H9 (cell line): Measurements from ENCODE around the gene DNMT3L. TPM values are rescaled to one million over a fixed set of nuclear protein-coding genes. Genes with fewer than 3 reads are reported as not detected.

Source experiments
- DNase-seq: peaks from one replicate; pipeline ENCODE4 v3.0.0-alpha.2; 2017
- H2AFZ ChIP-seq: one replicate; pipeline ENCODE4 v1.6.1; 2013; ENCODE audit warnings: mild to moderate bottlenecking, low read length, control low read depth, moderate library complexity
- H2AK5ac ChIP-seq: 2 replicates; pipeline ENCODE4 v1.6.1; 2013; ENCODE audit warnings: low read length, control low read depth, mixed read lengths; ENCODE audit not compliant: insufficient read length
- H2BK120ac ChIP-seq: one replicate; pipeline ENCODE4 v1.6.1; 2013; ENCODE audit warnings: low read depth, mild to moderate bottlenecking, low read length, control low read depth, inconsistent platforms; ENCODE audit not compliant: poor library complexity, severe bottlenecking
- H2BK12ac ChIP-seq: 2 replicates; pipeline ENCODE4 v1.6.1; 2013; ENCODE audit warnings: low read length, control low read depth, mixed read lengths, low read depth; ENCODE audit not compliant: insufficient read length
- H2BK15ac ChIP-seq: 2 replicates; pipeline ENCODE4 v1.6.1; 2013; ENCODE audit warnings: low read depth, low read length, control low read depth
- H2BK20ac ChIP-seq: one replicate; pipeline ENCODE4 v1.6.1; 2013; ENCODE audit warnings: low read depth, mild to moderate bottlenecking, low read length, control low read depth, inconsistent platforms; ENCODE audit not compliant: poor library complexity, severe bottlenecking
- H2BK5ac ChIP-seq: 2 replicates; pipeline ENCODE4 v1.6.1; 2013; ENCODE audit warnings: low read length, control low read depth, mixed read lengths; ENCODE audit not compliant: insufficient read length
- H3K14ac ChIP-seq: 2 replicates; pipeline ENCODE4 v1.6.1; 2013; ENCODE audit warnings: low read length, control low read depth; ENCODE audit not compliant: insufficient read depth
- H3K18ac ChIP-seq: 2 replicates; pipeline ENCODE4 v1.6.1; 2013; ENCODE audit warnings: low read depth, mild to moderate bottlenecking, mixed read lengths, low read length, control low read depth; ENCODE audit not compliant: insufficient read length
- H3K23ac ChIP-seq: 2 replicates; pipeline ENCODE4 v1.6.1; 2013; ENCODE audit warnings: low read length, control low read depth, mixed read lengths, low read depth; ENCODE audit not compliant: insufficient read length
- H3K23me2 ChIP-seq: 2 replicates; pipeline ENCODE4 v1.6.1; 2013; ENCODE audit warnings: low read depth, mild to moderate bottlenecking, mixed read lengths, low read length, control low read depth; ENCODE audit not compliant: insufficient read length, poor library complexity, severe bottlenecking
- H3K27ac ChIP-seq: 2 replicates; pipeline ENCODE4 v1.5.1; 2013; ENCODE audit warnings: low read length, control low read depth, mixed read lengths, low read depth; ENCODE audit not compliant: insufficient read length
- H3K27me3 ChIP-seq: 2 replicates; pipeline ENCODE4 v1.6.1; 2013; ENCODE audit warnings: low read length, control low read depth, inconsistent platforms; ENCODE audit not compliant: insufficient read depth
- H3K4ac ChIP-seq: 2 replicates; pipeline ENCODE4 v1.6.1; 2013; ENCODE audit warnings: low read depth, mild to moderate bottlenecking, control low read depth, inconsistent platforms, low read length, moderate library complexity
- H3K4me1 ChIP-seq: 2 replicates; pipeline ENCODE4 v1.6.1; 2013; ENCODE audit warnings: low read length, control low read depth, inconsistent platforms; ENCODE audit not compliant: insufficient read depth
- H3K4me2 ChIP-seq: 2 replicates; pipeline ENCODE4 v1.6.1; 2013; ENCODE audit warnings: low read length, control low read depth, mixed read lengths; ENCODE audit not compliant: insufficient read length, insufficient read depth
- H3K56ac ChIP-seq: 2 replicates; pipeline ENCODE4 v1.6.1; 2013; ENCODE audit warnings: low read depth, mild to moderate bottlenecking, mixed read lengths, low read length, control low read depth; ENCODE audit not compliant: insufficient read length
- H3K79me1 ChIP-seq: 2 replicates; pipeline ENCODE4 v1.6.1; 2013; ENCODE audit warnings: low read depth, mild to moderate bottlenecking, moderate library complexity, low read length, control low read depth, inconsistent platforms; ENCODE audit not compliant: insufficient read depth, poor library complexity, severe bottlenecking
- H3K79me2 ChIP-seq: 2 replicates; pipeline ENCODE4 v1.6.1; 2013; ENCODE audit warnings: low read length, control low read depth, inconsistent platforms; ENCODE audit not compliant: insufficient read depth
- H3K9ac ChIP-seq: 2 replicates; pipeline ENCODE4 v1.6.1; 2013; ENCODE audit warnings: low read length, control low read depth, mixed read lengths; ENCODE audit not compliant: insufficient read length; ENCODE audit errors: extremely low read depth
- H3K9me3 ChIP-seq: one replicate; pipeline ENCODE4 v1.6.1; 2013; ENCODE audit warnings: low read depth, low read length, inconsistent platforms; ENCODE audit not compliant: control insufficient read depth
- H3T11ph ChIP-seq: one replicate; pipeline ENCODE4 v1.6.1; 2013; ENCODE audit warnings: mild to moderate bottlenecking, low read length, control low read depth, inconsistent platforms
- H4K20me1 ChIP-seq: one replicate; pipeline ENCODE4 v1.6.1; 2013; ENCODE audit not compliant: control insufficient read depth, insufficient read length, insufficient read depth
- H4K5ac ChIP-seq: 2 replicates; pipeline ENCODE4 v1.6.1; 2013; ENCODE audit warnings: low read depth, mild to moderate bottlenecking, mixed read lengths, low read length, control low read depth; ENCODE audit not compliant: insufficient read length
- H4K8ac ChIP-seq: replicated peaks from 2 replicates; pipeline ENCODE4 v1.6.1; 2013; ENCODE audit warnings: low read length, control low read depth, mixed read lengths, low read depth; ENCODE audit not compliant: insufficient read length
- H4K91ac ChIP-seq: 2 replicates; pipeline ENCODE4 v1.6.1; 2013; ENCODE audit warnings: low read depth, mild to moderate bottlenecking, moderate library complexity, mixed read lengths, low read length, control low read depth; ENCODE audit not compliant: insufficient read length
- H3K27ac Mint-ChIP-seq, 3 experiments: 2 replicates in 2 of 3; 3 replicates in 1 of 3; pipeline ENCODE4 v1.8.0; 2020 to 2021; ENCODE audit warnings: mixed read lengths in 3 of 3, mild to moderate bottlenecking in 1 of 3, moderate library complexity in 1 of 3
- H3K27me3 Mint-ChIP-seq: 2 replicates; pipeline ENCODE4 v1.8.0; 2021; ENCODE audit warnings: low read depth, mild to moderate bottlenecking, moderate library complexity, mixed read lengths
- H3K36me3 Mint-ChIP-seq, 3 experiments: 2 replicates in 2 of 3; 3 replicates in 1 of 3; pipeline ENCODE4 v1.8.0; 2020 to 2021; ENCODE audit warnings: low read depth in 3 of 3, mixed read lengths in 3 of 3; ENCODE audit not compliant: insufficient read depth in 1 of 3
- H3K4me1 Mint-ChIP-seq, 2 experiments: 2 replicates each; pipeline ENCODE4 v1.8.0; 2020; ENCODE audit warnings: mixed read lengths in 2 of 2
- H3K4me3 Mint-ChIP-seq, 2 experiments: 2 replicates in 1 of 2; 3 replicates in 1 of 2; pipeline ENCODE4 v1.8.0; 2020 to 2021; ENCODE audit warnings: mild to moderate bottlenecking in 2 of 2, mixed read lengths in 2 of 2, moderate library complexity in 1 of 2
- H3K9me3 Mint-ChIP-seq, 2 experiments: 2 replicates in 1 of 2; 3 replicates in 1 of 2; pipeline ENCODE4 v1.8.0; 2020; ENCODE audit warnings: mild to moderate bottlenecking in 2 of 2, mixed read lengths in 2 of 2, moderate library complexity in 1 of 2
- CTCF ChIP-seq: fragments of 200-600 bp; sonication (generic); conservative IDR thresholded peaks from 3 replicates; pipeline ENCODE4 v1.8.0; 2021; ENCODE audit warnings: antibody characterized with exemption, mild to moderate bottlenecking
- WGBS: extraction: QIAGEN DNeasy Blood & Tissue Kit; methylation state at CpG from one replicate; pipeline ENCODE4 v1.1.7; 2013; ENCODE audit warnings: missing lambda C conversion rate, low lambda C conversion rate, mixed read lengths; ENCODE audit not compliant: insufficient read length; ENCODE audit errors: extremely low coverage; 5-methylcytosine and 5-hydroxymethylcytosine counted together
- total RNA-seq: library from RNA; stranded (reverse); gene quantifications from 2 replicates; pipeline ENCODE4 v1.2.1, GENCODE V29; 2021

DNMT3L gene
- total RNA-seq, 1 experiment from 2014 or later: 0.77 TPM

GRCh38 chr21:44286086-44286715 is 24.5 kb upstream of the DNMT3L start:
- Histone ChIP-seq H3K27ac (no peak overlapping the region), H4K5ac (no peak overlapping the region), H3K27me3 (no peaks in the 10 kb centered on the region), H3K18ac (no peak overlapping the region), H4K8ac (no peak overlapping the region), H3K9ac (no peak overlapping the region), H3K56ac (no peak overlapping the region), H3K14ac (no peak overlapping the region), H3K79me2 (no peaks in the 10 kb centered on the region), H3K4ac (no peak overlapping the region), H3K4me1 (no peaks in the 10 kb centered on the region; the same call in 1 of the 2 replicates), H3K9me3 (no peaks in the 10 kb centered on the region), H2AK5ac (no peak overlapping the region), H4K20me1 (no peaks in the 10 kb centered on the region), H4K91ac (no peak overlapping the region), H3K79me1 (no peaks in the 10 kb centered on the region), H3K4me2 (no peak overlapping the region), H2BK20ac (no peak overlapping the region), H2BK120ac (no peak overlapping the region), H2BK12ac (no peak overlapping the region), H2BK5ac (no peak overlapping the region), H3K23me2 (no peaks in the 10 kb centered on the region), H3K23ac (no peak overlapping the region), H3T11ph (no peak overlapping the region), H2BK15ac (no peak overlapping the region), H2AFZ (no peak overlapping the region)
- Mint-ChIP-seq H3K9me3 (no peaks in the 10 kb centered on the region), H3K27me3 (peaks cover 14% of the 10 kb centered on the region), H3K4me1 (peaks cover 22 to 26% of the 10 kb centered on the region in 2 experiments), H3K27ac (no peak overlapping the region), H3K4me3 (no peak overlapping the region), H3K36me3 (no peaks in the 10 kb centered on the region)
- no CpG with 5 or more reads among the region's 21 CpGs for WGBS
- TF ChIP-seq CTCF: no peak
- no peak for DNase-seq
